CD14-positive monocyte (primary cell): ENCODE measurements around the gene EBLN1. TPM values are rescaled to one million over a fixed set of nuclear protein-coding genes. Genes with fewer than 3 reads are reported as not detected.

Experiments
- DNase-seq, 3 donors: peaks; one replicate each; pipeline ENCODE4 v3.0.0-alpha.2; 2011 to 2022
- H2AFZ ChIP-seq: 2 replicates; pipeline ENCODE4 v1.6.0; 2012; ENCODE audit warnings: mild to moderate bottlenecking, low read depth, low read length, inconsistent platforms; ENCODE audit not compliant: insufficient read depth, poor library complexity, severe bottlenecking
- H3K27ac ChIP-seq, 2 donors: 1 replicate in 1 of 2; 2 replicates in 1 of 2; pipeline ENCODE4 v1.5.1; 2012 to 2013; ENCODE audit warnings: low read length in 2 of 2, control low read depth in 1 of 2, inconsistent platforms in 1 of 2, low read depth in 1 of 2, mild to moderate bottlenecking in 1 of 2
- H3K27me3 ChIP-seq, 2 donors: one replicate each; pipeline versions ENCODE4 v1.6.0 to v1.6.1; 2011 to 2013; ENCODE audit warnings: low read length in 2 of 2; ENCODE audit not compliant: control insufficient read depth in 2 of 2, insufficient read depth in 2 of 2
- H3K36me3 ChIP-seq, 2 donors: replicated peaks in 1 of 2; 1 replicate in 1 of 2; 2 replicates in 1 of 2; pipeline versions ENCODE4 v1.5.1 to v1.6.1; 2012 to 2013; ENCODE audit warnings: low read length in 2 of 2, control low read depth in 1 of 2, inconsistent platforms in 1 of 2, mild to moderate bottlenecking in 1 of 2; ENCODE audit not compliant: insufficient read depth in 2 of 2, control insufficient read depth in 1 of 2
- H3K4me1 ChIP-seq, 2 donors: 1 replicate in 1 of 2; 2 replicates in 1 of 2; pipeline versions ENCODE4 v1.5.1 to v1.6.1; 2012 to 2013; ENCODE audit warnings: low read length in 2 of 2, control low read depth in 1 of 2, inconsistent platforms in 1 of 2, mild to moderate bottlenecking in 1 of 2, moderate library complexity in 1 of 2; ENCODE audit not compliant: insufficient read depth in 2 of 2, control insufficient read depth in 1 of 2
- H3K4me2 ChIP-seq: replicated peaks from 2 replicates; pipeline ENCODE3; 2012; ENCODE audit warnings: low read length, moderate library complexity, mild to moderate bottlenecking; ENCODE audit not compliant: poor library complexity, severe bottlenecking; ENCODE audit errors: extremely low read depth
- H3K4me3 ChIP-seq, 3 experiments: fragments of 200-600 bp in 1 of 3; sonication (generic) in 1 of 3; replicated peaks in 1 of 3; 1 replicate in 2 of 3; 2 replicates in 1 of 3; pipeline ENCODE4 v1.5.1; 2011 to 2013; ENCODE audit warnings: low read length in 3 of 3, mild to moderate bottlenecking in 3 of 3, control low read depth in 2 of 3, low read depth in 2 of 3, inconsistent platforms in 1 of 3, moderate library complexity in 1 of 3
- H3K79me2 ChIP-seq: 2 replicates; pipeline ENCODE4 v1.6.0; 2012; ENCODE audit warnings: mild to moderate bottlenecking, control low read depth, inconsistent platforms, low read length, moderate library complexity; ENCODE audit not compliant: insufficient read depth
- H3K9ac ChIP-seq: 2 replicates; pipeline ENCODE4 v1.6.0; 2017; ENCODE audit warnings: low read length, mild to moderate bottlenecking; ENCODE audit not compliant: insufficient read depth, poor library complexity, severe bottlenecking
- H3K9me3 ChIP-seq, 2 donors: replicated peaks in 1 of 2; 1 replicate in 1 of 2; 2 replicates in 1 of 2; pipeline versions ENCODE4 v1.5.1 to v1.6.1; 2012 to 2013; ENCODE audit warnings: low read length in 2 of 2, control low read depth in 1 of 2; ENCODE audit not compliant: control insufficient read depth in 1 of 2, insufficient read depth in 1 of 2
- H4K20me1 ChIP-seq: 2 replicates; pipeline ENCODE4 v1.6.0; 2012; ENCODE audit warnings: mild to moderate bottlenecking, low read length, control low read depth, moderate library complexity; ENCODE audit not compliant: insufficient read depth
- H3K27ac Mint-ChIP-seq, 7 donors: one replicate each; pipeline ENCODE4 v1.8.0; 2020; ENCODE audit warnings: mild to moderate bottlenecking in 7 of 7, mixed read lengths in 7 of 7, moderate library complexity in 6 of 7, inconsistent platforms in 2 of 7
- H3K27me3 Mint-ChIP-seq, 3 donors: one replicate each; pipeline ENCODE4 v1.8.0; 2021 to 2022; ENCODE audit warnings: low read depth in 3 of 3, mild to moderate bottlenecking in 3 of 3, mixed read lengths in 3 of 3, moderate library complexity in 3 of 3, inconsistent platforms in 1 of 3
- H3K36me3 Mint-ChIP-seq, 2 donors: one replicate each; pipeline ENCODE4 v1.8.0; 2020; ENCODE audit warnings: mixed read lengths in 2 of 2, inconsistent platforms in 1 of 2, mild to moderate bottlenecking in 1 of 2
- H3K4me1 Mint-ChIP-seq: one replicate; pipeline ENCODE4 v1.8.0; 2020; ENCODE audit warnings: mild to moderate bottlenecking, mixed read lengths
- H3K4me3 Mint-ChIP-seq, 2 donors: one replicate each; pipeline ENCODE4 v1.8.0; 2020; ENCODE audit warnings: mild to moderate bottlenecking in 2 of 2, mixed read lengths in 2 of 2, moderate library complexity in 1 of 2
- H3K9me3 Mint-ChIP-seq, 7 donors: one replicate each; pipeline ENCODE4 v1.8.0; 2020 to 2022; ENCODE audit warnings: mixed read lengths in 7 of 7, mild to moderate bottlenecking in 6 of 7, moderate library complexity in 6 of 7, inconsistent platforms in 2 of 7
- WGBS: methylation state at CpG from one replicate; pipeline ENCODE4 v1.1.5; 2013; ENCODE audit warnings: missing lambda C conversion rate; ENCODE audit not compliant: insufficient coverage; 5-methylcytosine and 5-hydroxymethylcytosine counted together
- intact Hi-C, 2 donors: fragments of 100-400 bp; cut with micrococcal nuclease; formaldehyde crosslinking; loops; one replicate each; pipeline versions ENCODE4 v1.15.0 to v1.15.1; 2023
- polyA minus RNA-seq: library from RNA; depleted of rRNA, polyadenylated mRNA; stranded (reverse); fragments of >200 nt; gene quantifications from 2 replicates; pipeline ENCODE4 v1.2.3, GENCODE V29; 2012
- polyA plus RNA-seq, 3 donors: library from polyadenylated mRNA; depleted of rRNA in 1 of 3; unstranded in 2 of 3; stranded (reverse) in 1 of 3; fragments of 300-500 nt in 2 of 3; fragments of >200 nt in 1 of 3; fragmentation: Illumina TruSeq in 2 of 3; gene quantifications; 1 replicate in 2 of 3; 2 replicates in 1 of 3; pipeline ENCODE4 v1.2.3, GENCODE V29; 2012 to 2021
- total RNA-seq, 12 experiments: library from RNA in 1 of 12; stranded (reverse) in 1 of 12; fragments of 120-200 nt in 1 of 12; gene quantifications; one replicate each; pipeline ENCODE4 v1.2.4 and lab custom pipeline; 2013 to 2026; ENCODE audit warnings: mixed read lengths in 6 of 12, inconsistent platforms in 1 of 12
- TF ChIP-seq, protein P1 (sequence below): fragments of 200-600 bp; IDR thresholded peaks from one replicate; pipeline ENCODE4 v1.8.0; 2022; ENCODE audit warnings: antibody characterized with exemption, mild to moderate bottlenecking

EBLN1 gene
- not detected for total RNA-seq (2013)
- polyA plus RNA-seq (not detected), polyA minus RNA-seq (not detected in 2 replicates), total RNA-seq (lab: John Stamatoyannopoulos, UW) (0 to 0.60 (median 0) reads per million in 11 experiments)

- H3K79me2 ChIP-seq, result no peaks in the 10 kb centered on the region
- H3K36me3 ChIP-seq, result no peaks in the 10 kb centered on the region
- WGBS, result 80% methylated on average over 1 of the region's 7 CpGs
- H3K9me3 Mint-ChIP-seq, result peaks cover 0 to 3% (median 0%) of the 10 kb centered on the region in 7 donors
- TF ChIP-seq, protein P1, sequence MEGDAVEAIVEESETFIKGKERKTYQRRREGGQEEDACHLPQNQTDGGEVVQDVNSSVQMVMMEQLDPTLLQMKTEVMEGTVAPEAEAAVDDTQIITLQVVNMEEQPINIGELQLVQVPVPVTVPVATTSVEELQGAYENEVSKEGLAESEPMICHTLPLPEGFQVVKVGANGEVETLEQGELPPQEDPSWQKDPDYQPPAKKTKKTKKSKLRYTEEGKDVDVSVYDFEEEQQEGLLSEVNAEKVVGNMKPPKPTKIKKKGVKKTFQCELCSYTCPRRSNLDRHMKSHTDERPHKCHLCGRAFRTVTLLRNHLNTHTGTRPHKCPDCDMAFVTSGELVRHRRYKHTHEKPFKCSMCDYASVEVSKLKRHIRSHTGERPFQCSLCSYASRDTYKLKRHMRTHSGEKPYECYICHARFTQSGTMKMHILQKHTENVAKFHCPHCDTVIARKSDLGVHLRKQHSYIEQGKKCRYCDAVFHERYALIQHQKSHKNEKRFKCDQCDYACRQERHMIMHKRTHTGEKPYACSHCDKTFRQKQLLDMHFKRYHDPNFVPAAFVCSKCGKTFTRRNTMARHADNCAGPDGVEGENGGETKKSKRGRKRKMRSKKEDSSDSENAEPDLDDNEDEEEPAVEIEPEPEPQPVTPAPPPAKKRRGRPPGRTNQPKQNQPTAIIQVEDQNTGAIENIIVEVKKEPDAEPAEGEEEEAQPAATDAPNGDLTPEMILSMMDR, result no peak
- no peak within 1 kb of the TSS for H3K4me2 ChIP-seq
- no peaks in the 10 kb centered on the region for H3K4me1 ChIP-seq
- peaks cover 0 to 3% (median 2%) of the 10 kb centered on the region in 3 donors for H3K27me3 Mint-ChIP-seq
- no peaks in the 10 kb centered on the region for H4K20me1 ChIP-seq
- DNase-seq, result no peak
- no peak within 1 kb of the TSS for H3K27ac ChIP-seq
- H3K36me3 Mint-ChIP-seq, result no peaks in the 10 kb centered on the region
- H3K27ac Mint-ChIP-seq, result no peak within 1 kb of the TSS
- no peak within 1 kb of the TSS for H3K4me3 ChIP-seq
- intact Hi-C loops, result no loop called here
- H2AFZ ChIP-seq, result no peak within 1 kb of the TSS
- no peak within 1 kb of the TSS for H3K4me3 Mint-ChIP-seq
- no peaks in the 10 kb centered on the region for H3K27me3 ChIP-seq
- no peaks in the 10 kb centered on the region for H3K4me1 Mint-ChIP-seq
- no peak within 1 kb of the TSS for H3K9ac ChIP-seq
- no peaks in the 10 kb centered on the region for H3K9me3 ChIP-seq
These were observed at the start of gene EBLN1 for GRCh38 chr10:22217842-22218241. Gene EBLN1, minus strand, starts transcription at chr10:22218015. Its CDS starts 8,032 bp downstream, at chr10:22209983.

- WGBS, result no CpG with 5 or more reads among the region's 4 CpGs
These were observed 48.2 kb upstream of the EBLN1 start for GRCh38 chr10:22265839-22266537.

More at GRCh38 chr10:22265839-22266537, 48.2 kb upstream of the EBLN1 start:
- no peaks in the 10 kb centered on the region for H3K4me1 Mint-ChIP-seq
- no peak for DNase-seq
- no peak overlapping the region for H3K27ac ChIP-seq
- H3K4me1 ChIP-seq, result no peaks in the 10 kb centered on the region
- intact Hi-C loops, result no loop called here
- H3K27me3 ChIP-seq, result no peaks in the 10 kb centered on the region
- H3K9me3 ChIP-seq, result no peaks in the 10 kb centered on the region
- TF ChIP-seq, protein P1, result no peak
- H3K4me3 ChIP-seq, result no peak overlapping the region
- no peaks in the 10 kb centered on the region for H3K79me2 ChIP-seq
- H3K27me3 Mint-ChIP-seq, result peaks cover 0 to 6% (median 6%) of the 10 kb centered on the region in 3 donors
- no peaks in the 10 kb centered on the region for H3K36me3 ChIP-seq
- no peak overlapping the region for H2AFZ ChIP-seq
- H3K9ac ChIP-seq, result no peak overlapping the region
- peaks cover 0 to 8% (median 2%) of the 10 kb centered on the region in 7 donors for H3K9me3 Mint-ChIP-seq
- no peaks in the 10 kb centered on the region for H3K36me3 Mint-ChIP-seq
- no peak overlapping the region for H3K4me3 Mint-ChIP-seq
- no peak overlapping the region for H3K4me2 ChIP-seq
- H3K27ac Mint-ChIP-seq, result no peak overlapping the region
- no peaks in the 10 kb centered on the region for H4K20me1 ChIP-seq
